Measurements from ENCODE around the gene ZNF35.

DNA sequence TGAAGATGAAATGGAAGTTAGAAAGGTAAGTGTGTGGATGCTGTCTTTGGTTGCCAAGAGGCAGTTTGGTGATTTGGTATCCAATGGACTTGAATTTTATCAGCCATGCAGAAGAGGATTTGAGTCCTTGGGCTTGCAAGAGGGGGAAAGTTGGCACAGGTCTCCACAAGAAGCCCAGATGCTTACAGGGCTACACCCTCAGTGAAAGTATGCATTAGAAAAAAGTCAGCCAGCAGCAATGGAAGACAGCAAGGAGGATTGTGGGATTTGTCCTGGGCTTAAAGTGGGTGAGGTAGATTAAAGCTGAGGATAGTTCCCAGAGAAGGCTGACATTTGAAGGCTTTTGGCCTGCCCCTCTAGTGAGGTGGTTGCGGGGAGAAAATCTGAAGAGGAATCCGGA is 46.8 kb upstream of the ZNF35 start:
- no peak for TF ChIP-seq POLR2A (IDR thresholded peaks at IDR 0.05; ENCODE audit: low read depth, low read length)
- TF ChIP-seq POLR2AphosphoS5 (IDR thresholded peaks at IDR 0.05; ENCODE audit: low read depth, low read length) = no peak
